Measurements from ENCODE around the gene RBM17.

GRCh38 chr10:6077071-6077675 is 11.7 kb upstream of the RBM17 start:
- TF ChIP-seq ZNF362 (CRISPR knock-in tag; IDR thresholded peaks at IDR 0.05; ENCODE audit: borderline replicate concordance) (no peak), ATF3 (CRISPR knock-in tag; IDR thresholded peaks at IDR 0.05) (no peak), ARID4A (CRISPR knock-in tag; IDR thresholded peaks at IDR 0.05; ENCODE audit: borderline replicate concordance) (no peak), IRF2 (CRISPR knock-in tag; IDR thresholded peaks at IDR 0.05) (no peak), ZNF704 (CRISPR knock-in tag; IDR thresholded peaks at IDR 0.05; ENCODE audit: borderline replicate concordance) (no peak), ZNF282 (IDR thresholded peaks at IDR 0.05; ENCODE audit: partially characterized antibody) (no peak), MXD1 (CRISPR knock-in tag; IDR thresholded peaks at IDR 0.05) (no peak), ZNF776 (CRISPR knock-in tag; IDR thresholded peaks at IDR 0.05) (no peak), SMARCE1 (IDR thresholded peaks at IDR 0.05; ENCODE audit: borderline replicate concordance) (no peak), TCF12 (IDR thresholded peaks at IDR 0.05) (no peak), TCF12 (CRISPR knock-in tag; IDR thresholded peaks at IDR 0.05) (no peak), SRSF4 (IDR thresholded peaks at IDR 0.05; ENCODE audit: low read depth, low read length, poor library complexity, severe bottlenecking) (no peak), SMYD3 (CRISPR knock-in tag; IDR thresholded peaks at IDR 0.05) (no peak), ZNF33A (CRISPR knock-in tag; IDR thresholded peaks at IDR 0.05; ENCODE audit: borderline replicate concordance) (no peak)

Measured in HepG2 (cell line).